Glomerular visceral epithelial cell (primary cell): ENCODE measurements around the gene ATN1.
"Not testable (repeated sequence)": the region's sequence is repeated elsewhere in the genome, so short reads cannot be mapped to it uniquely, and the experiment has no call there.

Source experiments
- DNase-seq: peaks from one replicate; pipeline ENCODE4 v3.0.0-alpha.2; 2016; ENCODE audit errors: extremely low spot score

The ATN1 gene

GRCh38 chr12:6927379-6928021 is at the start of gene ATN1:
TSS of gene ATN1 (plus strand) at chr12:6927959. CDS start at chr12:6934002, 6,043 bp downstream.
- peak; percentile 73 for DNase-seq

GRCh38 chr12:6879824-6880223 is 47.9 kb upstream of the ATN1 start:
- not testable (repeated sequence) for DNase-seq

- no peak for DNase-seq
Observed at GRCh38 chr12:6883252-6883651, 44.5 kb upstream of the ATN1 start.

- DNase-seq: no peak
Observed at GRCh38 chr12:6883683-6884082, 44.1 kb upstream of the ATN1 start.

- DNase-seq: no peak
Observed at GRCh38 chr12:6884539-6884938, 43.2 kb upstream of the ATN1 start.

- DNase-seq: not testable (repeated sequence)
Observed at GRCh38 chr12:6886206-6886999, 41.4 kb upstream of the ATN1 start.

- DNase-seq: no peak
Observed at GRCh38 chr12:6887460-6887859, 40.3 kb upstream of the ATN1 start.

GRCh38 chr12:6888360-6888759 is 39.4 kb upstream of the ATN1 start:
- DNase-seq: no peak

- not testable (repeated sequence) for DNase-seq
Observed at GRCh38 chr12:6888794-6889193, 39.0 kb upstream of the ATN1 start.

GRCh38 chr12:6889775-6890573 is 37.8 kb upstream of the ATN1 start:
- not testable (repeated sequence) for DNase-seq

GRCh38 chr12:6890789-6891645 is 36.7 kb upstream of the ATN1 start:
- DNase-seq: peak; percentile 97

GRCh38 chr12:6891646-6892001 is 36.1 kb upstream of the ATN1 start:
- DNase-seq: no peak

- not testable (repeated sequence) for DNase-seq
Observed at GRCh38 chr12:6892683-6893082, 35.1 kb upstream of the ATN1 start.

GRCh38 chr12:6894321-6894720 is 33.4 kb upstream of the ATN1 start:
- DNase-seq: no peak

- DNase-seq: no peak
Observed at GRCh38 chr12:6896846-6897435, 30.8 kb upstream of the ATN1 start.

- DNase-seq: no peak
Observed at GRCh38 chr12:6899427-6899826, 28.3 kb upstream of the ATN1 start.

GRCh38 chr12:6899837-6900519 is 27.8 kb upstream of the ATN1 start:
- DNase-seq: no peak

- DNase-seq: no peak
Observed at GRCh38 chr12:6902448-6902847, 25.3 kb upstream of the ATN1 start.

GRCh38 chr12:6903722-6904121 is 24.0 kb upstream of the ATN1 start:
- DNase-seq: peak; percentile 32
